Measurements from ENCODE around the gene HOXD9.

- TF ChIP-seq REST (IDR thresholded peaks at IDR 0.05; ENCODE audit: insufficient replicate concordance, low read depth) (no peak), CTCF (IDR thresholded peaks at IDR 0.05; ENCODE audit: insufficient read depth, low read length) (no peak), POLR2AphosphoS5 (IDR thresholded peaks at IDR 0.05; ENCODE audit: low read depth) (no peak), GABPA (IDR thresholded peaks at IDR 0.05; ENCODE audit: low read depth) (no peak)
Observed at GRCh38 chr2:176152350-176153181, 30.0 kb downstream of the HOXD9 start.

All from HL-60 (cell line).